ENCODE measurements around the gene MBOAT2. TPM values are rescaled to one million over a fixed set of nuclear protein-coding genes. Genes with fewer than 3 reads are reported as not detected.

MBOAT2 gene
- total RNA-seq, 1 donor from 2014 or later: 5.3 TPM

GRCh38 chr2:8856176-8856575, 147.3 kb downstream of the MBOAT2 start:
- no peak overlapping the region for H3K4me3 ChIP-seq
- no peaks in the 10 kb centered on the region for H3K27me3 ChIP-seq (ENCODE audit: low read depth)
- no peak overlapping the region for H3K27ac ChIP-seq (replicated peaks)
- TF ChIP-seq CTCF (IDR thresholded peaks at IDR 0.05; ENCODE audit: borderline replicate concordance): no peak
- intact Hi-C loops (cut with micrococcal nuclease): no loop called here
- no peak for DNase-seq
- H3K36me3 ChIP-seq: no peaks in the 10 kb centered on the region
- H3K9me3 ChIP-seq (replicated peaks): no peaks in the 10 kb centered on the region
- no peaks in the 10 kb centered on the region for H3K4me1 ChIP-seq

GRCh38 chr2:8855010-8855409, 148.5 kb downstream of the MBOAT2 start:
- intact Hi-C loops (cut with micrococcal nuclease): no loop called here
- no peaks in the 10 kb centered on the region for H3K9me3 ChIP-seq (replicated peaks)
- H3K27me3 ChIP-seq (ENCODE audit: low read depth): no peaks in the 10 kb centered on the region
- no peak for TF ChIP-seq CTCF (IDR thresholded peaks at IDR 0.05; ENCODE audit: borderline replicate concordance)
- no peak overlapping the region for H3K27ac ChIP-seq (replicated peaks)
- no peak for DNase-seq
- H3K4me1 ChIP-seq: no peaks in the 10 kb centered on the region
- no peaks in the 10 kb centered on the region for H3K36me3 ChIP-seq
- H3K4me3 ChIP-seq: no peak overlapping the region

- no peaks in the 10 kb centered on the region for H3K4me1 ChIP-seq
- no peak overlapping the region for H3K27ac ChIP-seq (replicated peaks)
- intact Hi-C loops (cut with micrococcal nuclease): no loop called here
- TF ChIP-seq CTCF (IDR thresholded peaks at IDR 0.05; ENCODE audit: borderline replicate concordance): no peak
- H3K36me3 ChIP-seq: no peaks in the 10 kb centered on the region
- no peaks in the 10 kb centered on the region for H3K27me3 ChIP-seq (ENCODE audit: low read depth)
- H3K4me3 ChIP-seq: no peak overlapping the region
- H3K9me3 ChIP-seq (replicated peaks): no peaks in the 10 kb centered on the region
- no peak for DNase-seq
Measured at GRCh38 chr2:8853426-8853825, 150.1 kb downstream of the MBOAT2 start.

GRCh38 chr2:8851811-8852560, 151.5 kb downstream of the MBOAT2 start:
- intact Hi-C loops (cut with micrococcal nuclease): no loop called here
- H3K27me3 ChIP-seq (ENCODE audit: low read depth): peaks cover 5% of the 10 kb centered on the region
- TF ChIP-seq CTCF (IDR thresholded peaks at IDR 0.05; ENCODE audit: borderline replicate concordance): no peak
- no peak overlapping the region for H3K4me3 ChIP-seq
- no peaks in the 10 kb centered on the region for H3K36me3 ChIP-seq
- no peaks in the 10 kb centered on the region for H3K4me1 ChIP-seq
- H3K27ac ChIP-seq (replicated peaks): no peak overlapping the region
- no peak for DNase-seq
- H3K9me3 ChIP-seq (replicated peaks): no peaks in the 10 kb centered on the region

GRCh38 chr2:8850845-8851487, 152.5 kb downstream of the MBOAT2 start:
- Histone ChIP-seq H3K36me3 (no peaks in the 10 kb centered on the region), H3K4me1 (no peaks in the 10 kb centered on the region), H3K9me3 (replicated peaks) (no peaks in the 10 kb centered on the region), H3K27me3 (ENCODE audit: low read depth) (peaks cover 15% of the 10 kb centered on the region), H3K4me3 (no peak overlapping the region), H3K27ac (replicated peaks) (no peak overlapping the region)
- DNase-seq: no peak
- intact Hi-C loops (cut with micrococcal nuclease): no loop called here
- no peak for TF ChIP-seq CTCF (IDR thresholded peaks at IDR 0.05; ENCODE audit: borderline replicate concordance)

Data from left ventricle myocardium inferior (tissue), 1 donor.